ENCODE results near the gene CYP1B1.
"Not testable (repeated sequence)": the region's sequence is repeated elsewhere in the genome, so short reads cannot be mapped to it uniquely, and the experiment has no call there.

Gene CYP1B1

GRCh38 chr2:38035968-38036367 is 40.0 kb downstream of the CYP1B1 start:
- no peak for DNase-seq (ENCODE audit: low read depth in 2 of 2)

- DNase-seq (ENCODE audit: low read depth in 2 of 2) = no peak
Measured at GRCh38 chr2:38033646-38034045, 42.3 kb downstream of the CYP1B1 start.

- no peak for DNase-seq (ENCODE audit: low read depth in 2 of 2)
Measured at GRCh38 chr2:38032946-38033345, 43.0 kb downstream of the CYP1B1 start.

GRCh38 chr2:38030635-38031355 is 45.2 kb downstream of the CYP1B1 start:
- no peak for DNase-seq (ENCODE audit: low read depth in 2 of 2)

GRCh38 chr2:38029512-38029911 is 46.4 kb downstream of the CYP1B1 start:
- DNase-seq (ENCODE audit: low read depth in 2 of 2) = no peak

- no peak for DNase-seq (ENCODE audit: low read depth in 2 of 2)
Measured at GRCh38 chr2:38028829-38029228, 47.1 kb downstream of the CYP1B1 start.

GRCh38 chr2:38026846-38027245 is 49.1 kb downstream of the CYP1B1 start:
- DNase-seq (ENCODE audit: low read depth in 2 of 2) = no peak

- DNase-seq (ENCODE audit: low read depth in 2 of 2) = no peak
Measured at GRCh38 chr2:38021589-38021988, 54.4 kb downstream of the CYP1B1 start.

- DNase-seq (ENCODE audit: low read depth in 2 of 2) = not testable (repeated sequence)
Measured at GRCh38 chr2:38020359-38021069, 55.4 kb downstream of the CYP1B1 start.

GRCh38 chr2:38017836-38018235 is 58.1 kb downstream of the CYP1B1 start:
- DNase-seq (ENCODE audit: low read depth in 2 of 2) = no peak

Data from stimulated activated CD8-positive, alpha-beta memory T cell treated with anti-CD3 and anti-CD28 coated beads, Interleukin-15, amount 100 ng/mL, for 48 hours (primary cell).